Endothelial cell of umbilical vein (primary cell): ENCODE measurements around the gene AMMECR1. TPM values are rescaled to one million over a fixed set of nuclear protein-coding genes. Genes with fewer than 3 reads are reported as not detected.

Experiments used
- BruUV-seq: library from RNA; stranded (reverse); fragments of 400-500 nt; replicated peaks from 2 replicates; lab custom pipeline; 2021; lab: Mats Ljungman, UMichigan
- CTCF ChIA-PET: fragments of 300-600, 350-600 bp; sonication (Branson Sonifier 250); formaldehyde crosslinking; loops from one replicate; lab custom pipeline; 2021; ENCODE audit warnings: antibody characterized with exemption, inconsistent platforms; lab: Charles Lee
- POLR2A ChIA-PET: fragments of 300-600, 350-600 bp; sonication (Branson Sonifier 250); formaldehyde crosslinking; loops from one replicate; lab custom pipeline; 2021; ENCODE audit warnings: antibody characterized with exemption, inconsistent platforms; lab: Charles Lee
- DNase-seq: peaks from one replicate; pipeline ENCODE4 v3.0.0-alpha.2; 2011; ENCODE audit warnings: low read depth, low spot score
- FAIRE-seq: peaks from 2 replicates; lab custom pipeline; 2011; peaks lifted over from hg19 to GRCh38; lab: Jason Lieb, UNC
- H2AFZ ChIP-seq: 2 replicates; pipeline ENCODE4 v1.6.0; 2012; ENCODE audit warnings: low read depth, low read length, control low read depth, inconsistent platforms
- H3K27ac ChIP-seq: 2 replicates; pipeline ENCODE4 v1.5.1; 2011; ENCODE audit warnings: low read depth, mild to moderate bottlenecking, control low read depth, low read length, moderate library complexity; ENCODE audit not compliant: insufficient read depth
- H3K27me3 ChIP-seq, 2 experiments: 2 replicates each; pipeline versions ENCODE4 v1.6.0 to v1.6.1; 2011; ENCODE audit warnings: low read length in 2 of 2, mixed read lengths in 1 of 2; ENCODE audit not compliant: control insufficient read depth in 2 of 2, insufficient read depth in 2 of 2
- H3K36me3 ChIP-seq, 2 experiments: 2 replicates in 1 of 2; 3 replicates in 1 of 2; pipeline ENCODE4 v1.5.1; 2011; ENCODE audit warnings: low read length in 2 of 2, mild to moderate bottlenecking in 1 of 2, moderate library complexity in 1 of 2; ENCODE audit not compliant: control insufficient read depth in 2 of 2, insufficient read depth in 2 of 2; ENCODE audit errors: extremely low read depth in 1 of 2
- H3K4me1 ChIP-seq: 3 replicates; pipeline ENCODE4 v1.5.1; 2011; ENCODE audit warnings: mild to moderate bottlenecking, low read length; ENCODE audit not compliant: control insufficient read depth, insufficient read depth; ENCODE audit errors: extremely low read depth
- H3K4me2 ChIP-seq: 2 replicates; pipeline ENCODE4 v1.6.1; 2011; ENCODE audit warnings: low read length, control low read depth, mixed read lengths; ENCODE audit not compliant: insufficient read depth
- H3K4me3 ChIP-seq, 3 experiments: fragments of 200-600 bp in 1 of 3; sonication (generic), shearing (Covaris generic) in 1 of 3; replicated peaks in 1 of 3; 2 replicates each; pipeline ENCODE4 v1.5.1; 2011 to 2016; ENCODE audit warnings: control low read depth in 3 of 3, low read length in 3 of 3, mild to moderate bottlenecking in 2 of 3, inconsistent platforms in 1 of 3, low read depth in 1 of 3, moderate library complexity in 1 of 3; ENCODE audit not compliant: insufficient read depth in 1 of 3
- H3K79me2 ChIP-seq: 2 replicates; pipeline ENCODE4 v1.6.0; 2012; ENCODE audit warnings: low read length, inconsistent platforms; ENCODE audit not compliant: control insufficient read depth, insufficient read depth
- H3K9ac ChIP-seq: replicated peaks from 2 replicates; pipeline ENCODE3; 2011; ENCODE audit warnings: low read length, control low read depth; ENCODE audit not compliant: insufficient read depth; ENCODE audit errors: extremely low read depth
- H3K9me1 ChIP-seq: replicated peaks from 3 replicates; pipeline ENCODE4 v1.6.0; 2011; ENCODE audit warnings: mild to moderate bottlenecking, low read length; ENCODE audit not compliant: control insufficient read depth, insufficient read depth; ENCODE audit errors: extremely low read depth
- H3K9me3 ChIP-seq: replicated peaks from 2 replicates; pipeline ENCODE4 v1.5.1; 2012; ENCODE audit warnings: low read length, inconsistent platforms; ENCODE audit not compliant: control insufficient read depth, insufficient read depth
- H4K20me1 ChIP-seq: replicated peaks from 2 replicates; pipeline ENCODE3; 2011; ENCODE audit warnings: mild to moderate bottlenecking, low read length; ENCODE audit not compliant: control insufficient read depth, insufficient read depth; ENCODE audit errors: extremely low read depth
- EZH2 ChIP-seq: IDR thresholded peaks from 2 replicates; pipeline ENCODE4 v1.6.1; 2012; ENCODE audit warnings: borderline replicate concordance, low read depth, mild to moderate bottlenecking, moderate library complexity, low read length, inconsistent platforms; ENCODE audit not compliant: severe bottlenecking
- FOS ChIP-seq: IDR thresholded peaks from 2 replicates; pipeline ENCODE4 v1.6.1; 2011; ENCODE audit warnings: mild to moderate bottlenecking, low read length, moderate library complexity, borderline replicate concordance; ENCODE audit not compliant: insufficient read depth
- GATA2 ChIP-seq: IDR thresholded peaks from 2 replicates; pipeline ENCODE4 v1.7.0; 2011; ENCODE audit warnings: low read depth, mild to moderate bottlenecking, moderate library complexity, mixed read lengths, low read length; ENCODE audit not compliant: insufficient read length, insufficient read depth
- JUN ChIP-seq: IDR thresholded peaks from 2 replicates; pipeline ENCODE4 v1.6.1; 2011; ENCODE audit warnings: borderline replicate concordance, low read depth; ENCODE audit not compliant: insufficient read length, insufficient read depth
- MYC ChIP-seq: IDR thresholded peaks from one replicate; pipeline ENCODE4 v1.6.1; 2011; ENCODE audit warnings: mild to moderate bottlenecking, low read depth, low read length
- POLR2A ChIP-seq: IDR thresholded peaks from 2 replicates; pipeline ENCODE4 v1.6.1; 2012; ENCODE audit warnings: low read depth, mild to moderate bottlenecking, control low read depth, low read length
- POLR2AphosphoS5 ChIP-seq: IDR thresholded peaks from 2 replicates; pipeline ENCODE4 v1.6.1; 2012; ENCODE audit warnings: low read depth, mild to moderate bottlenecking, control low read depth, low read length, moderate library complexity; ENCODE audit not compliant: insufficient read depth
- dilution Hi-C: fragments of 300-500 bp; cut with MboI; formaldehyde crosslinking; loops from one replicate; pipeline ENCODE4 v1.15.0; 2019; ENCODE audit warnings: low sequenced_read_pairs; ENCODE audit not compliant: extremely low pct_ligation_motif_present
- intact Hi-C: fragments of 100-400 bp; cut with micrococcal nuclease; formaldehyde crosslinking; loops from one replicate; pipeline ENCODE4 v1.10.0; 2022
- polyA plus RNA-seq, 4 experiments: library from polyadenylated mRNA; depleted of rRNA in 3 of 4; stranded (reverse) in 3 of 4; unstranded in 1 of 4; fragments of >200 nt; gene quantifications; 2 replicates each; pipeline versions ENCODE4 v1.2.1 to v1.2.3, GENCODE V29; 2011 to 2012; ENCODE audit warnings: missing spikeins in 1 of 4
- total RNA-seq: library from RNA; stranded (reverse); gene quantifications from 2 replicates; pipeline ENCODE4 v1.2.3, GENCODE V29; 2021
- TF ChIP-seq, protein P1 (sequence below), 2 donors: IDR thresholded peaks; 1 replicate in 1 of 2; 2 replicates in 1 of 2; pipeline ENCODE4 v1.5.1; 2011; ENCODE audit warnings: low read length in 2 of 2, mild to moderate bottlenecking in 2 of 2, moderate library complexity in 2 of 2, control low read depth in 1 of 2, inconsistent platforms in 1 of 2, low read depth in 1 of 2; ENCODE audit not compliant: insufficient read depth in 1 of 2; ENCODE audit errors: extremely low read depth in 1 of 2
- TF ChIP-seq, protein P2 (sequence below): IDR thresholded peaks from 2 replicates; pipeline ENCODE4 v1.6.1; 2011; ENCODE audit not compliant: insufficient read depth, insufficient read length

AMMECR1 gene
- total and polyA plus RNA-seq, 2 donors (not counting 3 experiments of a cell fraction or from before 2014, with no cell fraction given), result 3.6 to 6.9 TPM

DNA sequence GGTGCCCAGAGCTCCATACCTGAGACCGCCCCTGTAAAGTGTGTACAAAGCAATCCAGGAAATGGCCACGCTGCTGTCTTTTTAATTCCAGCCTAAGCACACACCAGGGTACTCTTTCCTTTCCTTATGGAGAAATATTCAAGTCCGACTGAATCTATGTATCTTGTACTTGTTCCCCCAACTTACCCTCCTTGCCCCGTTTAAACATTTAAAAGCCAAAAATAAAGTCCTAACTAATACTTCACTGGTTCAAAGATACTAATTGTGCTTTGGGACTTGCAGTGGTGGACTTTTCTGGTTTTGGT is 731 bp upstream of the AMMECR1 start:
- Histone ChIP-seq H2AFZ (peak overlapping the region; percentile 95), H3K36me3 (no peaks in the 10 kb centered on the region), H3K9ac (peak overlapping the region; percentile 86), H3K4me3 (peak overlapping the region; percentile 63 to 89 (median 79)), H3K27ac (peak overlapping the region; percentile 45), H3K4me1 (peaks cover 9% of the 10 kb centered on the region), H3K27me3 (no peaks in the 10 kb centered on the region), H3K9me1 (no peaks in the 10 kb centered on the region), H4K20me1 (no peaks in the 10 kb centered on the region), H3K4me2 (peak overlapping the region; percentile 90), H3K79me2 (peaks cover 24% of the 10 kb centered on the region), H3K9me3 (no peaks in the 10 kb centered on the region)
- BruUV-seq, result no TSS peak
- POLR2A ChIA-PET, result no interaction called here
- CTCF ChIA-PET, result interaction anchor here (0.8 to 2.6 kb wide), 5 partner anchors 40 to 172 kb away, joined by 3 to 10 read pairs (median 4); no protein-coding TSS in a partner anchor
- intact Hi-C loops, result loop anchor here (2.0 to 5.0 kb wide), 4 partner anchors 90 to 586 kb away; partner anchors contain the start of gene ACSL4
- TF ChIP-seq FOS (no peak), GATA2 (no peak), POLR2A (no peak), MYC (no peak), POLR2AphosphoS5 (no peak), EZH2 (no peak), JUN (no peak)
- TF ChIP-seq, protein P1, sequence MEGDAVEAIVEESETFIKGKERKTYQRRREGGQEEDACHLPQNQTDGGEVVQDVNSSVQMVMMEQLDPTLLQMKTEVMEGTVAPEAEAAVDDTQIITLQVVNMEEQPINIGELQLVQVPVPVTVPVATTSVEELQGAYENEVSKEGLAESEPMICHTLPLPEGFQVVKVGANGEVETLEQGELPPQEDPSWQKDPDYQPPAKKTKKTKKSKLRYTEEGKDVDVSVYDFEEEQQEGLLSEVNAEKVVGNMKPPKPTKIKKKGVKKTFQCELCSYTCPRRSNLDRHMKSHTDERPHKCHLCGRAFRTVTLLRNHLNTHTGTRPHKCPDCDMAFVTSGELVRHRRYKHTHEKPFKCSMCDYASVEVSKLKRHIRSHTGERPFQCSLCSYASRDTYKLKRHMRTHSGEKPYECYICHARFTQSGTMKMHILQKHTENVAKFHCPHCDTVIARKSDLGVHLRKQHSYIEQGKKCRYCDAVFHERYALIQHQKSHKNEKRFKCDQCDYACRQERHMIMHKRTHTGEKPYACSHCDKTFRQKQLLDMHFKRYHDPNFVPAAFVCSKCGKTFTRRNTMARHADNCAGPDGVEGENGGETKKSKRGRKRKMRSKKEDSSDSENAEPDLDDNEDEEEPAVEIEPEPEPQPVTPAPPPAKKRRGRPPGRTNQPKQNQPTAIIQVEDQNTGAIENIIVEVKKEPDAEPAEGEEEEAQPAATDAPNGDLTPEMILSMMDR (IDR thresholded peaks at IDR 0.05; ENCODE audit: extremely low read depth in 1 of 2, insufficient read depth in 1 of 2, low read depth in 1 of 2, low read length in 2 of 2), result no peak
- TF ChIP-seq, protein P2, sequence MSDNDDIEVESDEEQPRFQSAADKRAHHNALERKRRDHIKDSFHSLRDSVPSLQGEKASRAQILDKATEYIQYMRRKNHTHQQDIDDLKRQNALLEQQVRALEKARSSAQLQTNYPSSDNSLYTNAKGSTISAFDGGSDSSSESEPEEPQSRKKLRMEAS, result no peak
- DNase-seq (peak; percentile 14), FAIRE-seq (peak; percentile 21)
- dilution Hi-C loops, result no loop called here
